HepG2 (cell line): ENCODE data around the gene CPZ.

Experiments used
- CEBPB ChIP-seq: IDR thresholded peaks from 2 replicates; pipeline ENCODE4 v1.6.1; 2011; ENCODE audit warnings: low read depth, low read length, improper control_type of control experiment, borderline replicate concordance
- CREB3 ChIP-seq: sonication (generic); formaldehyde crosslinking; IDR thresholded peaks from 2 replicates; pipeline ENCODE4 v1.5.0; 2020; ENCODE audit warnings: missing genetic modification reagents
- CTCF ChIP-seq: sonication (generic); formaldehyde crosslinking; IDR thresholded peaks from 2 replicates; pipeline ENCODE4 v1.5.0; 2020; ENCODE audit warnings: mild to moderate bottlenecking, missing genetic modification reagents, moderate library complexity
- IRF1 ChIP-seq: sonication (generic); formaldehyde crosslinking; IDR thresholded peaks from 2 replicates; pipeline ENCODE4 v1.4.0; 2020; ENCODE audit warnings: low read depth, mild to moderate bottlenecking, missing genetic modification reagents
- MAFF ChIP-seq: IDR thresholded peaks from 2 replicates; pipeline ENCODE4 v1.6.1; 2011; ENCODE audit warnings: low read depth, low read length, improper control_type of control experiment
- PCBP1 ChIP-seq: fragments of 200-400 bp; formaldehyde crosslinking; IDR thresholded peaks from 2 replicates; pipeline ENCODE4 v1.6.1; 2017; ENCODE audit warnings: mild to moderate bottlenecking, low read depth, low read length, borderline replicate concordance
- POLR2A ChIP-seq, 2 experiments: IDR thresholded peaks; 2 replicates each; pipeline ENCODE4 v1.6.1; 2011; ENCODE audit warnings: low read depth in 2 of 2, low read length in 2 of 2, mild to moderate bottlenecking in 1 of 2, moderate library complexity in 1 of 2; ENCODE audit not compliant: insufficient read depth in 1 of 2
- POLR2AphosphoS2 ChIP-seq: IDR thresholded peaks from 2 replicates; pipeline ENCODE4 v1.6.1; 2011; ENCODE audit warnings: low read depth, low read length, improper control_type of control experiment
- SMAD3 ChIP-seq: sonication (generic); formaldehyde crosslinking; IDR thresholded peaks from 2 replicates; pipeline ENCODE4 v1.4.0; 2020; ENCODE audit warnings: missing genetic modification reagents
- SRF ChIP-seq: IDR thresholded peaks from 2 replicates; pipeline ENCODE4 v1.6.1; 2011; ENCODE audit warnings: mild to moderate bottlenecking, low read depth, low read length, moderate library complexity
- ZC3H4 ChIP-seq: sonication (generic); formaldehyde crosslinking; IDR thresholded peaks from 2 replicates; pipeline ENCODE4 v1.4.0; 2020; ENCODE audit warnings: missing genetic modification reagents, borderline replicate concordance
- ZNF232 ChIP-seq: sonication (generic); formaldehyde crosslinking; IDR thresholded peaks from 2 replicates; pipeline ENCODE4 v1.4.0; 2020; ENCODE audit warnings: missing genetic modification reagents, borderline replicate concordance

DNA sequence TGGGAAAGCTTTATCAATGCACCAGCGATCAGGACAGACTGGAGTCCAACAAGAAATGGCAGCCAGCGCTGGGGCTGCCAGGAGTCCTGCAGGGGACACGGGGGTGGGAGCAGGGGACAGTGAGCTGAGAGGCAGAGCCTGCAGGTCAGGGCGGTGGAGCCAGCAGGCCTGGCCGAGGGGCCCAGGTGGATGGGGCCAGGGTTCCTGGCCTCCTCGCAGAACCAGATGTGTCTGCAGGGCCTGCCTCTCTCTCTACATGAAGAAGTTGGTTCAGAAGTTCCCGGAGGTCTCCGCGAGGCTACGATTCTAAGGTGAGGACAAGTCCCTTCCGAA lies 63.6 kb downstream of the CPZ start:
- TF ChIP-seq SMAD3 (no peak), POLR2AphosphoS2 (no peak), POLR2A (IDR thresholded peaks at IDR 0.05; ENCODE audit: insufficient read depth in 1 of 2, low read depth in 2 of 2, low read length in 2 of 2) (no peak), CTCF (CRISPR knock-in tag) (no peak), CEBPB (no peak), ZC3H4 (CRISPR knock-in tag) (no peak), CREB3 (no peak), SRF (no peak), IRF1 (CRISPR knock-in tag) (no peak), PCBP1 (no peak), ZNF232 (CRISPR knock-in tag) (no peak), MAFF (no peak)
